Measurements from ENCODE around the gene XXYLT1.

DNA sequence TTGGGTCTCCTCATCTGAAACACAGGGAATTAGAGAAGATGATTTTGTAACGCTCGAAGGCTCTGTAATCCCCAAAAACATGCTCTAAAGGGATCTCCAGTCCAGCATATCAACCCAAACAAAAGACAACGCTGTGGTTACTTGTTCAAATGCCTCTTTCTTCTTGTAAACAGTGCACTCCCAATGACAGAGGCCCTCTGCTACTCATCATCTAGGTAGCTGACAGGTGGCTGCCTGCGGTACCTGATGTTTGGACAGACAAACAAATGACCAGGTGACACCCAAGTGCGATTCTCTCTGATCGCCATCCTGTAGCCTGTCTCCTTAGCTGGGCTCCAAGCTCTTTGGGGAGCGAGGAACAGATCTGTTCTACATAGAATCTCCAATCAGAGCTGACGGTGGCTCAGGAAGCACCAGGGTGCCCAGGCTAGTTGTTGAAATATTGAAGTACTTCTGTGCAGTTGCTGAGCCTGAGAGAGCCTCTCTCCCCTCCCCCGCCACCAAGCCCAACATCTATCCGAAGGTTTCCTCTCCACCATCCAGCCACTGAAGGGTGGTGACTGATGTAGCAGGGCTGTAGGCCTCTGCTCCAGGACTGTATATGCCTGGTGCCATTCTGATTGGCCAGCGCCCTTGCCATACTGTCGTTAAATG is 238.7 kb downstream of the XXYLT1 start:
- TF ChIP-seq POLR2AphosphoS5 (IDR thresholded peaks at IDR 0.05), result no peak
- TF ChIP-seq POLR2A (IDR thresholded peaks at IDR 0.05), result no peak
- TF ChIP-seq, protein P1, sequence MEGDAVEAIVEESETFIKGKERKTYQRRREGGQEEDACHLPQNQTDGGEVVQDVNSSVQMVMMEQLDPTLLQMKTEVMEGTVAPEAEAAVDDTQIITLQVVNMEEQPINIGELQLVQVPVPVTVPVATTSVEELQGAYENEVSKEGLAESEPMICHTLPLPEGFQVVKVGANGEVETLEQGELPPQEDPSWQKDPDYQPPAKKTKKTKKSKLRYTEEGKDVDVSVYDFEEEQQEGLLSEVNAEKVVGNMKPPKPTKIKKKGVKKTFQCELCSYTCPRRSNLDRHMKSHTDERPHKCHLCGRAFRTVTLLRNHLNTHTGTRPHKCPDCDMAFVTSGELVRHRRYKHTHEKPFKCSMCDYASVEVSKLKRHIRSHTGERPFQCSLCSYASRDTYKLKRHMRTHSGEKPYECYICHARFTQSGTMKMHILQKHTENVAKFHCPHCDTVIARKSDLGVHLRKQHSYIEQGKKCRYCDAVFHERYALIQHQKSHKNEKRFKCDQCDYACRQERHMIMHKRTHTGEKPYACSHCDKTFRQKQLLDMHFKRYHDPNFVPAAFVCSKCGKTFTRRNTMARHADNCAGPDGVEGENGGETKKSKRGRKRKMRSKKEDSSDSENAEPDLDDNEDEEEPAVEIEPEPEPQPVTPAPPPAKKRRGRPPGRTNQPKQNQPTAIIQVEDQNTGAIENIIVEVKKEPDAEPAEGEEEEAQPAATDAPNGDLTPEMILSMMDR (IDR thresholded peaks at IDR 0.05), result no peak
